Astrocyte (in vitro differentiated cells and primary cell): ENCODE results near the gene RASL10B. TPM values are rescaled to one million over a fixed set of nuclear protein-coding genes. Genes with fewer than 3 reads are reported as not detected.

Experiments
- DNase-seq: peaks from one replicate; pipeline ENCODE4 v3.0.0-alpha.2; 2010; ENCODE audit warnings: low read depth
- FAIRE-seq: peaks from 2 replicates; lab custom pipeline; 2011; peaks lifted over from hg19 to GRCh38; lab: Jason Lieb, UNC
- H2AFZ ChIP-seq: 2 replicates; pipeline ENCODE4 v1.6.0; 2012; ENCODE audit warnings: low read depth, low read length, inconsistent platforms
- H3K27ac ChIP-seq: 2 replicates; pipeline ENCODE4 v1.5.1; 2011; ENCODE audit warnings: low read depth, low read length, inconsistent platforms
- H3K27me3 ChIP-seq: 2 replicates; pipeline ENCODE4 v1.6.0; 2011; ENCODE audit warnings: low read length, inconsistent platforms; ENCODE audit not compliant: insufficient read depth
- H3K36me3 ChIP-seq: 2 replicates; pipeline ENCODE4 v1.5.1; 2011; ENCODE audit warnings: low read length, inconsistent platforms; ENCODE audit not compliant: insufficient read depth
- H3K4me1 ChIP-seq: 2 replicates; pipeline ENCODE4 v1.5.1; 2011; ENCODE audit warnings: low read length, inconsistent platforms; ENCODE audit not compliant: insufficient read depth
- H3K4me2 ChIP-seq: 2 replicates; pipeline ENCODE4 v1.6.0; 2012; ENCODE audit warnings: low read length, inconsistent platforms
- H3K4me3 ChIP-seq: 2 replicates; pipeline ENCODE4 v1.5.1; 2011; ENCODE audit warnings: low read depth, mild to moderate bottlenecking, low read length, inconsistent platforms; ENCODE audit not compliant: insufficient read depth
- H3K79me2 ChIP-seq: 2 replicates; pipeline ENCODE4 v1.6.0; 2012; ENCODE audit warnings: mild to moderate bottlenecking, low read length, inconsistent platforms; ENCODE audit not compliant: insufficient read depth
- H3K9ac ChIP-seq: 2 replicates; pipeline ENCODE4 v1.6.0; 2012; ENCODE audit warnings: mild to moderate bottlenecking, low read length, inconsistent platforms
- H3K9me3 ChIP-seq: 2 replicates; pipeline ENCODE4 v1.5.1; 2012; ENCODE audit warnings: low read depth, mild to moderate bottlenecking, low read length, inconsistent platforms; ENCODE audit not compliant: insufficient read depth
- H4K20me1 ChIP-seq: 2 replicates; pipeline ENCODE4 v1.6.0; 2012; ENCODE audit warnings: low read length, inconsistent platforms; ENCODE audit not compliant: insufficient read depth
- H3K27ac Mint-ChIP-seq: one replicate; pipeline ENCODE4 v1.8.0; 2021; ENCODE audit warnings: mild to moderate bottlenecking, mixed read lengths; ENCODE audit not compliant: unreplicated experiment
- H3K27me3 Mint-ChIP-seq: one replicate; pipeline ENCODE4 v1.8.0; 2021; ENCODE audit warnings: low read depth, mixed read lengths; ENCODE audit not compliant: unreplicated experiment
- H3K36me3 Mint-ChIP-seq: one replicate; pipeline ENCODE4 v1.8.0; 2021; ENCODE audit warnings: low read depth, mixed read lengths; ENCODE audit not compliant: unreplicated experiment
- H3K4me1 Mint-ChIP-seq: one replicate; pipeline ENCODE4 v1.8.0; 2021; ENCODE audit warnings: low read depth, mixed read lengths; ENCODE audit not compliant: unreplicated experiment
- H3K4me3 Mint-ChIP-seq: one replicate; pipeline ENCODE4 v1.8.0; 2021; ENCODE audit warnings: mild to moderate bottlenecking, moderate library complexity, mixed read lengths; ENCODE audit not compliant: unreplicated experiment
- H3K9me3 Mint-ChIP-seq: one replicate; pipeline ENCODE4 v1.8.0; 2021; ENCODE audit warnings: mild to moderate bottlenecking, mixed read lengths; ENCODE audit not compliant: unreplicated experiment
- EZH2 ChIP-seq: IDR thresholded peaks from 2 replicates; pipeline ENCODE4 v1.6.1; 2012; ENCODE audit warnings: mild to moderate bottlenecking, low read length, inconsistent platforms; ENCODE audit not compliant: insufficient read depth
- total RNA-seq: library from RNA; stranded (reverse); gene quantifications from 2 replicates; pipeline ENCODE4 v1.2.1, GENCODE V29; 2021
- TF ChIP-seq, protein P1 (sequence below): IDR thresholded peaks from 2 replicates; pipeline ENCODE4 v1.5.1; 2011; ENCODE audit warnings: low read depth, mild to moderate bottlenecking, inconsistent platforms, low read length, moderate library complexity; ENCODE audit not compliant: insufficient read depth

Gene RASL10B
- total RNA-seq, 1 donor from 2014 or later = 21.7 TPM

- Histone ChIP-seq H3K79me2 (peaks cover 10% of the 10 kb centered on the region), H2AFZ (no peak overlapping the region), H3K4me2 (no peak overlapping the region), H4K20me1 (peaks cover 20% of the 10 kb centered on the region), H3K9me3 (no peaks in the 10 kb centered on the region), H3K36me3 (peaks cover 10% of the 10 kb centered on the region), H3K4me3 (no peak overlapping the region), H3K27ac (no peak overlapping the region), H3K9ac (no peak overlapping the region), H3K4me1 (no peaks in the 10 kb centered on the region), H3K27me3 (no peaks in the 10 kb centered on the region)
- TF ChIP-seq EZH2 = no peak
- TF ChIP-seq, protein P1, sequence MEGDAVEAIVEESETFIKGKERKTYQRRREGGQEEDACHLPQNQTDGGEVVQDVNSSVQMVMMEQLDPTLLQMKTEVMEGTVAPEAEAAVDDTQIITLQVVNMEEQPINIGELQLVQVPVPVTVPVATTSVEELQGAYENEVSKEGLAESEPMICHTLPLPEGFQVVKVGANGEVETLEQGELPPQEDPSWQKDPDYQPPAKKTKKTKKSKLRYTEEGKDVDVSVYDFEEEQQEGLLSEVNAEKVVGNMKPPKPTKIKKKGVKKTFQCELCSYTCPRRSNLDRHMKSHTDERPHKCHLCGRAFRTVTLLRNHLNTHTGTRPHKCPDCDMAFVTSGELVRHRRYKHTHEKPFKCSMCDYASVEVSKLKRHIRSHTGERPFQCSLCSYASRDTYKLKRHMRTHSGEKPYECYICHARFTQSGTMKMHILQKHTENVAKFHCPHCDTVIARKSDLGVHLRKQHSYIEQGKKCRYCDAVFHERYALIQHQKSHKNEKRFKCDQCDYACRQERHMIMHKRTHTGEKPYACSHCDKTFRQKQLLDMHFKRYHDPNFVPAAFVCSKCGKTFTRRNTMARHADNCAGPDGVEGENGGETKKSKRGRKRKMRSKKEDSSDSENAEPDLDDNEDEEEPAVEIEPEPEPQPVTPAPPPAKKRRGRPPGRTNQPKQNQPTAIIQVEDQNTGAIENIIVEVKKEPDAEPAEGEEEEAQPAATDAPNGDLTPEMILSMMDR = no peak
- Mint-ChIP-seq H3K9me3 (no peaks in the 10 kb centered on the region), H3K27me3 (no peaks in the 10 kb centered on the region), H3K27ac (no peak overlapping the region), H3K4me3 (no peak overlapping the region), H3K36me3 (peaks cover 6% of the 10 kb centered on the region), H3K4me1 (no peaks in the 10 kb centered on the region)
- FAIRE-seq = no peak
- DNase-seq = no peak
Measured at GRCh38 chr17:35705230-35705629, 26.2 kb upstream of the RASL10B start.

DNA sequence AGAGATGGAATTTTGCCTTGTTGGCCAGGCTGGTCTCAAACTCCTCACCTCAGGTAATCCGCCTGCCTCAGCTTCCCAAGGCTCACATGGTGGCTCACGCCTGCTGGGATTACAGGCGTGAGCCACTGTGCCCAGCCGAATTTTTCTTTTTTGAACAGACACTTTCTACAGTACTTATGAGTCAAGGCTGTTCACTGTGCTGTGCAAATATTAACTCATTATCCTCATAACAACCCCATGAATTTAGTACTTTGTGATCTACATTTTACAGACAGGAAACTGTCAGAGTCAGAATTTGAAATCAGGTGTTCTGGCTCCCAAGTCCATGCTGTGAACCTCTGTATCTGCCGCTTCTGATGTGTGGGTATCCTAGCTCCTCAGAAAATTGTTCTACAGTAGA is 25.7 kb upstream of the RASL10B start:
- FAIRE-seq (no peak), DNase-seq (no peak)
- Histone ChIP-seq H3K4me3 (no peak overlapping the region), H2AFZ (no peak overlapping the region), H3K9ac (no peak overlapping the region), H3K79me2 (peaks cover 10% of the 10 kb centered on the region), H3K36me3 (peaks cover 5% of the 10 kb centered on the region), H3K27me3 (no peaks in the 10 kb centered on the region), H3K9me3 (no peaks in the 10 kb centered on the region), H3K27ac (no peak overlapping the region), H4K20me1 (peaks cover 20% of the 10 kb centered on the region), H3K4me2 (no peak overlapping the region), H3K4me1 (no peaks in the 10 kb centered on the region)
- H3K27me3 Mint-ChIP-seq = no peaks in the 10 kb centered on the region
- no peak overlapping the region for H3K27ac Mint-ChIP-seq
- TF ChIP-seq, protein P1 = no peak
- TF ChIP-seq EZH2 = no peak
- peaks cover 6% of the 10 kb centered on the region for H3K36me3 Mint-ChIP-seq
- no peaks in the 10 kb centered on the region for H3K4me1 Mint-ChIP-seq
- H3K9me3 Mint-ChIP-seq = no peaks in the 10 kb centered on the region
- no peak overlapping the region for H3K4me3 Mint-ChIP-seq

- Mint-ChIP-seq H3K27me3 (no peaks in the 10 kb centered on the region), H3K4me3 (no peak overlapping the region), H3K4me1 (no peaks in the 10 kb centered on the region), H3K27ac (no peak overlapping the region), H3K36me3 (peaks cover 10% of the 10 kb centered on the region), H3K9me3 (no peaks in the 10 kb centered on the region)
- FAIRE-seq = no peak
- no peak overlapping the region for H2AFZ ChIP-seq
- H3K9me3 ChIP-seq = no peaks in the 10 kb centered on the region
- H3K4me2 ChIP-seq = no peak overlapping the region
- peaks cover 10% of the 10 kb centered on the region for H4K20me1 ChIP-seq
- no peaks in the 10 kb centered on the region for H3K27me3 ChIP-seq
- no peak overlapping the region for H3K4me3 ChIP-seq
- no peak overlapping the region for H3K9ac ChIP-seq
- H3K79me2 ChIP-seq = peaks cover 6% of the 10 kb centered on the region
- no peak for TF ChIP-seq EZH2
- TF ChIP-seq, protein P1 = no peak
- H3K36me3 ChIP-seq = peaks cover 6% of the 10 kb centered on the region
- H3K4me1 ChIP-seq = peaks cover 7% of the 10 kb centered on the region
- no peak for DNase-seq
- no peak overlapping the region for H3K27ac ChIP-seq
Measured at GRCh38 chr17:35708149-35708548, 23.3 kb upstream of the RASL10B start.
